Mesenchymal stem cell (in vitro differentiated cells and primary cell): ENCODE data around the gene SPTLC2.
A peak's percentile ranks its signal among the peaks of the same experiment; 100 is the strongest.

ENCODE experiments used
- DNase-seq: peaks from one replicate; pipeline ENCODE4 v3.0.0-alpha.2; 2013
- H2AFZ ChIP-seq: one replicate; pipeline ENCODE4 v1.6.1; 2013; ENCODE audit warnings: low read depth, mild to moderate bottlenecking, control low read depth, inconsistent platforms, low read length, moderate library complexity
- H2AK5ac ChIP-seq: 2 replicates; pipeline ENCODE4 v1.6.1; 2013; ENCODE audit warnings: low read length, moderate library complexity, mild to moderate bottlenecking, inconsistent platforms; ENCODE audit not compliant: severe bottlenecking
- H2BK120ac ChIP-seq: one replicate; pipeline ENCODE4 v1.6.1; 2013; ENCODE audit warnings: low read depth, mild to moderate bottlenecking, inconsistent platforms, low read length, moderate library complexity
- H2BK12ac ChIP-seq, 2 experiments: one replicate each; pipeline ENCODE4 v1.6.1; 2013; ENCODE audit warnings: inconsistent platforms in 2 of 2, low read length in 2 of 2, mild to moderate bottlenecking in 2 of 2, moderate library complexity in 2 of 2, control low read depth in 1 of 2
- H2BK15ac ChIP-seq: one replicate; pipeline ENCODE4 v1.6.1; 2013; ENCODE audit warnings: mild to moderate bottlenecking, low read depth, inconsistent platforms; ENCODE audit not compliant: poor library complexity, severe bottlenecking
- H2BK5ac ChIP-seq: 2 replicates; pipeline ENCODE4 v1.6.1; 2013; ENCODE audit warnings: low read depth, mild to moderate bottlenecking, low read length, control low read depth, inconsistent platforms; ENCODE audit not compliant: poor library complexity, severe bottlenecking
- H3K14ac ChIP-seq, 2 experiments: one replicate each; pipeline ENCODE4 v1.6.1; 2013; ENCODE audit warnings: inconsistent platforms in 2 of 2, low read length in 2 of 2, control low read depth in 1 of 2, mild to moderate bottlenecking in 1 of 2, moderate library complexity in 1 of 2
- H3K18ac ChIP-seq, 2 experiments: one replicate each; pipeline ENCODE4 v1.6.1; 2013; ENCODE audit warnings: inconsistent platforms in 2 of 2, low read length in 2 of 2, control low read depth in 1 of 2, low read depth in 1 of 2, mild to moderate bottlenecking in 1 of 2
- H3K23ac ChIP-seq, 2 experiments: one replicate each; pipeline ENCODE4 v1.6.1; 2013; ENCODE audit warnings: inconsistent platforms in 2 of 2, low read length in 2 of 2, mild to moderate bottlenecking in 2 of 2, moderate library complexity in 2 of 2, control low read depth in 1 of 2
- H3K27ac ChIP-seq: 2 replicates; pipeline ENCODE4 v1.5.1; 2013; ENCODE audit warnings: mild to moderate bottlenecking, moderate library complexity, low read length, control low read depth, inconsistent platforms; ENCODE audit not compliant: poor library complexity, severe bottlenecking
- H3K27me3 ChIP-seq, 2 experiments: 2 replicates each; pipeline versions ENCODE4 v1.6.1 to v1.7.0; 2013; ENCODE audit warnings: low read length in 2 of 2, mild to moderate bottlenecking in 2 of 2, moderate library complexity in 2 of 2, control low read depth in 1 of 2, inconsistent platforms in 1 of 2; ENCODE audit not compliant: control insufficient read depth in 1 of 2, insufficient read depth in 1 of 2
- H3K36me3 ChIP-seq, 2 experiments: 2 replicates each; pipeline versions ENCODE4 v1.6.1 to v1.7.0; 2013; ENCODE audit warnings: low read length in 2 of 2, control low read depth in 1 of 2, inconsistent platforms in 1 of 2, low read depth in 1 of 2, mild to moderate bottlenecking in 1 of 2; ENCODE audit not compliant: insufficient read depth in 2 of 2, control insufficient read depth in 1 of 2
- H3K4ac ChIP-seq, 2 experiments: one replicate each; pipeline ENCODE4 v1.6.1; 2013; ENCODE audit warnings: inconsistent platforms in 2 of 2, low read length in 2 of 2, mild to moderate bottlenecking in 2 of 2, moderate library complexity in 2 of 2, control low read depth in 1 of 2, low read depth in 1 of 2
- H3K4me1 ChIP-seq: 2 replicates; pipeline ENCODE4 v1.6.1; 2013; ENCODE audit warnings: low read depth, low read length, control low read depth; ENCODE audit not compliant: control insufficient read depth, insufficient read depth
- H3K4me2 ChIP-seq: 2 replicates; pipeline ENCODE4 v1.6.1; 2013; ENCODE audit warnings: low read length, mild to moderate bottlenecking, inconsistent platforms; ENCODE audit not compliant: poor library complexity, severe bottlenecking
- H3K4me3 ChIP-seq, 2 experiments: 2 replicates each; pipeline versions ENCODE4 v1.5.1 to v1.7.0; 2013; ENCODE audit warnings: low read length in 2 of 2, mild to moderate bottlenecking in 2 of 2, control low read depth in 1 of 2, low read depth in 1 of 2; ENCODE audit not compliant: insufficient read depth in 1 of 2
- H3K79me1 ChIP-seq: replicated peaks from 2 replicates; pipeline ENCODE4 v1.6.1; 2013; ENCODE audit warnings: mild to moderate bottlenecking, control low read depth, low read length, inconsistent platforms; ENCODE audit not compliant: poor library complexity, severe bottlenecking
- H3K9ac ChIP-seq: 2 replicates; pipeline ENCODE4 v1.7.0; 2013; ENCODE audit warnings: mild to moderate bottlenecking, low read length, moderate library complexity
- H3K9me3 ChIP-seq: 2 replicates; pipeline ENCODE4 v1.7.0; 2013; ENCODE audit warnings: mild to moderate bottlenecking, low read length; ENCODE audit not compliant: control insufficient read depth
- H4K8ac ChIP-seq: one replicate; pipeline ENCODE4 v1.6.1; 2013; ENCODE audit warnings: inconsistent platforms, mild to moderate bottlenecking, low read length, moderate library complexity
- H4K91ac ChIP-seq: one replicate; pipeline ENCODE4 v1.6.1; 2013; ENCODE audit warnings: mild to moderate bottlenecking, low read length, inconsistent platforms
- WGBS: methylation state at CpG from one replicate; pipeline ENCODE4 v1.1.7; 2013; ENCODE audit warnings: mixed read lengths; 5-methylcytosine and 5-hydroxymethylcytosine counted together

SPTLC2 gene

DNA sequence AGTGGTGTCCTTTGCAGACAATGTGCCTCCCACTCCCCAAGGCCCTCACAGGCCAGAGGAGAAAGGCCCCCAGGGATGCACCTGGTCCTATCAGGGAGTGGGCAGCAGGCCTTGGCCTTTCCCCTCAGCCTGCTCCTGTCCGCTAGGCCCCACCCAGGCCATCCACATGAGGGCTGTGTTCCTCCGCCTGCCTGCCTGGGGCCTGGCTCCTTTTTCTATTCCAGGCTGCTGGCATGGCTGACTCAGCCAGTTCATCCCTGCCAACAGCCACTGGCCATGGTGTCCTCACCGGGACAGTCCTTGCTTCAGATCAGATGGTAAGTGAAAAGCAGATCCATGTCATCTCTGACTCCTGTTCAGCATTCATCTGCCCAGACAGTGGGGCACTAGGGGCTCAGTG is 131.2 kb downstream of the SPTLC2 start:
- H3K9me3 ChIP-seq = no peaks in the 10 kb centered on the region
- H3K27ac ChIP-seq = no peak overlapping the region
- H3K4me2 ChIP-seq = no peak overlapping the region
- H3K4me3 ChIP-seq = no peak overlapping the region
- DNase-seq = no peak
- no peak overlapping the region for H2BK12ac ChIP-seq
- H2BK5ac ChIP-seq = no peak overlapping the region
- no peak overlapping the region for H3K23ac ChIP-seq
- no peak overlapping the region for H4K91ac ChIP-seq
- H3K4ac ChIP-seq = no peak overlapping the region
- no peak overlapping the region for H2AFZ ChIP-seq
- H2BK15ac ChIP-seq = no peak overlapping the region
- H3K14ac ChIP-seq = no peak overlapping the region
- H4K8ac ChIP-seq = no peak overlapping the region
- WGBS = 87% methylated on average over 3 of the region's 3 CpGs
- H3K18ac ChIP-seq = no peak overlapping the region
- peaks cover 30% of the 10 kb centered on the region for H3K4me1 ChIP-seq
- H2AK5ac ChIP-seq = peak overlapping the region; percentile 6
- H3K79me1 ChIP-seq = no peaks in the 10 kb centered on the region
- peaks cover 4 to 12% of the 10 kb centered on the region in 2 experiments for H3K27me3 ChIP-seq
- H3K36me3 ChIP-seq = no peaks in the 10 kb centered on the region
- no peak overlapping the region for H3K9ac ChIP-seq
- no peak overlapping the region for H2BK120ac ChIP-seq

DNA sequence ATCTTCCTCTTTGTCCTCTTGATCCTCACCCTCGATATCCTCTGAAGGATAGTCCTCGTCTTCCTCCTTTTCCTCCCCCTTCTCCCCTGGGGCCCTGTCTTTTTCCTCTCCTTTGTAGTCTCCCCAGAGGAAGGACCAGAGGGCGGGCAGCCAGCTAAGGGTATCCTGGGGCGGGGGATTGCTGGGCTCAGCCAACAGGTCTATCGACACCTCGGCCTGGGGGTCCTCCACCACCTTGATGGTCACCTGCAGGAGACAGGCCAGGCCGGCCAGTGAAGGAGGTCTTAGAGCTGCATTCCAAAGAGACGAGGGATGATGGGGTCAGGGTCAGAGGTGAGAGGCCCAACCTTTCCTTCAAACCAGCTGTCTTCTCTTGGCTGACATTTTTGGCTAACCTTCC is 134.0 kb downstream of the SPTLC2 start:
- Histone ChIP-seq H2AFZ (no peak overlapping the region), H3K9ac (no peak overlapping the region), H3K79me1 (no peaks in the 10 kb centered on the region), H3K27me3 (peaks cover 3 to 6% of the 10 kb centered on the region in 2 experiments), H2AK5ac (peak overlapping the region; percentile 17), H3K27ac (no peak overlapping the region), H4K8ac (no peak overlapping the region), H3K23ac (no peak overlapping the region), H3K36me3 (no peaks in the 10 kb centered on the region), H2BK15ac (no peak overlapping the region), H3K4me1 (peaks cover 30% of the 10 kb centered on the region), H2BK5ac (no peak overlapping the region), H3K4me2 (no peak overlapping the region), H3K9me3 (no peaks in the 10 kb centered on the region), H3K4me3 (no peak overlapping the region), H4K91ac (no peak overlapping the region), H3K4ac (no peak overlapping the region), H2BK12ac (no peak overlapping the region), H2BK120ac (no peak overlapping the region), H3K18ac (no peak overlapping the region), H3K14ac (no peak overlapping the region)
- WGBS = 82% methylated on average over 8 of the region's 8 CpGs
- DNase-seq = no peak

DNA sequence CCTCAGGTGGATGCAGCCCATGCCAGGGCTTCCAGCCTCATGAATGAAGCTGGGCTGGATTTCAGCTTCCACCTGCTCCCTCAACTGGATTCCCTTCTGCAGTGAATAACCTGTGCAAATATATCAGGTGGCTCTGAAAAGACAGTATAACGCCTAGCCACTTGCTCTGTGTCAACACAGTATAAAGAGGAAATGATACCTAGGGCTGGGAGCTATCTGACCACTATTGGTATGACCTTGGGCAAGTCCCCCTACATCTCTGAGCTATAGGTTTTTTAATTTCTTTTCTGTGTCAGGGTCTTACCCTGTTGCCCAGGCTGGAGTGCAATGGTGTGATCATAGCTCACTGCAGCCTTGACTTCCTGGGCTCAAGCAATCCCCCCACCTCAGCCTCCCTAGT is 137.6 kb downstream of the SPTLC2 start:
- no peak overlapping the region for H2AK5ac ChIP-seq

DNA sequence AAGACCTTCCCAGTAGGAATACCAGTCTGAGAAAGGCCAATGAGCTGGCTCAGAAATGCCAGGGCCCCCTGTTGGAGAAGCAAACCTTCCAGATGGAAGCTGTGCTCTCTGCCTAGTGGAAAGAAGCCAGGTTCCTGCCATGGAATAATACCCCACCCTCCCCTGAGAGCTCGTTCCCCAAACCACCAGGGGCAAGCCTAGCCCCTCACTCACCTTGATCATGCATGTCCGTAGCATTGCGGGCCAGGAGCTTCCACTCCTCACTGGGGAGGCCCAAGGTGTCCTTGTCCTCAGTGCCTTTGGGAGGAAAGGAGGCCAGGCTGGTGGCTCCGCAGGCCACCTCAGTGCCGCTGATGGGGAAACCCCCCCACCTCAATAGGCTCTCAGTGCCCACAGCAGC is 138.4 kb downstream of the SPTLC2 start:
- Histone ChIP-seq H3K23ac (no peak overlapping the region), H3K4me2 (no peak overlapping the region), H3K14ac (no peak overlapping the region), H3K18ac (no peak overlapping the region), H3K9me3 (no peaks in the 10 kb centered on the region), H2BK12ac (no peak overlapping the region), H2BK15ac (no peak overlapping the region), H3K79me1 (no peaks in the 10 kb centered on the region), H4K91ac (no peak overlapping the region), H3K9ac (no peak overlapping the region), H3K27me3 (peaks cover 29 to 38% of the 10 kb centered on the region in 2 experiments), H3K4me1 (peaks cover 6% of the 10 kb centered on the region), H3K4me3 (no peak overlapping the region), H3K36me3 (no peaks in the 10 kb centered on the region), H2BK120ac (no peak overlapping the region), H2AK5ac (no peak overlapping the region), H2BK5ac (no peak overlapping the region), H2AFZ (no peak overlapping the region), H3K4ac (no peak overlapping the region), H3K27ac (no peak overlapping the region), H4K8ac (no peak overlapping the region)
- WGBS = 82% methylated on average over 5 of the region's 5 CpGs
- DNase-seq = no peak

More for the DNA sequence above, 137.6 kb downstream of the SPTLC2 start:
- no peak overlapping the region for H2BK15ac ChIP-seq
- H3K23ac ChIP-seq = no peak overlapping the region
- H2AFZ ChIP-seq = no peak overlapping the region
- no peak overlapping the region for H2BK120ac ChIP-seq
- no peak overlapping the region for H4K8ac ChIP-seq
- H4K91ac ChIP-seq = no peak overlapping the region
- H3K79me1 ChIP-seq = no peaks in the 10 kb centered on the region
- no peak overlapping the region for H3K18ac ChIP-seq
- no peak overlapping the region for H3K27ac ChIP-seq
- WGBS = 80% methylated on average over 1 of the region's 1 CpG
- no peak overlapping the region for H3K4ac ChIP-seq
- H3K27me3 ChIP-seq = peaks cover 28 to 35% of the 10 kb centered on the region in 2 experiments
- no peak for DNase-seq
- H3K9ac ChIP-seq = no peak overlapping the region
- no peak overlapping the region for H2BK5ac ChIP-seq
- no peak overlapping the region for H3K14ac ChIP-seq
- H2BK12ac ChIP-seq = no peak overlapping the region
- H3K4me1 ChIP-seq = peaks cover 6% of the 10 kb centered on the region
- no peaks in the 10 kb centered on the region for H3K36me3 ChIP-seq
- H3K9me3 ChIP-seq = no peaks in the 10 kb centered on the region
- H3K4me3 ChIP-seq = no peak overlapping the region
- H3K4me2 ChIP-seq = no peak overlapping the region
